Measurements from ENCODE around the gene CARMIL1.

CARMIL1 gene

GRCh38 chr6:25340431-25341202 lies 61.4 kb downstream of the CARMIL1 start:
- no peak for DNase-seq

- no peak for DNase-seq
Observed at GRCh38 chr6:25341203-25341552, 62.0 kb downstream of the CARMIL1 start.

- DNase-seq: no peak
Observed at GRCh38 chr6:25341923-25342619, 62.9 kb downstream of the CARMIL1 start.

- no peak for DNase-seq
Observed at GRCh38 chr6:25342802-25343201, 63.6 kb downstream of the CARMIL1 start.

- no peak for DNase-seq
Observed at GRCh38 chr6:25343984-25344383, 64.8 kb downstream of the CARMIL1 start.

GRCh38 chr6:25344827-25345226 lies 65.7 kb downstream of the CARMIL1 start:
- no peak for DNase-seq

- peak; percentile 49 for DNase-seq
Observed at GRCh38 chr6:25346064-25346463, 66.9 kb downstream of the CARMIL1 start.

- DNase-seq: no peak
Observed at GRCh38 chr6:25350573-25350972, 71.4 kb downstream of the CARMIL1 start.

GRCh38 chr6:25351485-25351884 lies 72.3 kb downstream of the CARMIL1 start:
- no peak for DNase-seq

- no peak for DNase-seq
Observed at GRCh38 chr6:25352285-25352684, 73.1 kb downstream of the CARMIL1 start.

- DNase-seq: no peak
Observed at GRCh38 chr6:25354078-25354932, 75.1 kb downstream of the CARMIL1 start.

- no peak for DNase-seq
Observed at GRCh38 chr6:25359191-25359861, 80.2 kb downstream of the CARMIL1 start.

- DNase-seq: no peak
Observed at GRCh38 chr6:25359891-25360290, 80.7 kb downstream of the CARMIL1 start.

- DNase-seq: no peak
Observed at GRCh38 chr6:25360621-25361020, 81.4 kb downstream of the CARMIL1 start.

- no peak for DNase-seq
Observed at GRCh38 chr6:25363427-25363826, 84.3 kb downstream of the CARMIL1 start.

GRCh38 chr6:25365154-25365553 lies 86.0 kb downstream of the CARMIL1 start:
- DNase-seq: no peak

- no peak for DNase-seq
Observed at GRCh38 chr6:25366903-25367545, 87.8 kb downstream of the CARMIL1 start.

- peak; percentile 92 for DNase-seq
Observed at GRCh38 chr6:25369036-25369432, 89.9 kb downstream of the CARMIL1 start.

GRCh38 chr6:25369433-25370177 lies 90.4 kb downstream of the CARMIL1 start:
- DNase-seq: peak; percentile 98

- peak; percentile 98 for DNase-seq
Observed at GRCh38 chr6:25370178-25371036, 91.2 kb downstream of the CARMIL1 start.

GRCh38 chr6:25371037-25371347 lies 91.8 kb downstream of the CARMIL1 start:
- DNase-seq: no peak

All from NCI-H1092 treated with DMSO at 0.1 percent for 48 hours (cell line).